Renal cortex interstitium (tissue), 11 donors: Measurements from ENCODE around the gene EID3. TPM values are rescaled to one million over a fixed set of nuclear protein-coding genes. Genes with fewer than 3 reads are reported as not detected.
"Not testable (repeated sequence)": the region's sequence is repeated elsewhere in the genome, so short reads cannot be mapped to it uniquely, and the experiment has no call there.

ENCODE experiments used
- DNase-seq, 11 donors: peaks; one replicate each; pipeline ENCODE4 v3.0.0-alpha.2; 2013; ENCODE audit warnings: low read depth in 9 of 11, low spot score in 4 of 11; ENCODE audit errors: extremely low read depth in 1 of 11
- polyA plus RNA-seq, 3 donors: library from polyadenylated mRNA; unstranded; fragments of 120-200 nt; gene quantifications; one replicate each; pipeline ENCODE4 v1.2.1, GENCODE V29; 2013; ENCODE audit not compliant: insufficient read length in 3 of 3

EID3 gene
- polyA plus RNA-seq, 3 donors = 3.9 to 4.9 (median 4.1) TPM

DNA sequence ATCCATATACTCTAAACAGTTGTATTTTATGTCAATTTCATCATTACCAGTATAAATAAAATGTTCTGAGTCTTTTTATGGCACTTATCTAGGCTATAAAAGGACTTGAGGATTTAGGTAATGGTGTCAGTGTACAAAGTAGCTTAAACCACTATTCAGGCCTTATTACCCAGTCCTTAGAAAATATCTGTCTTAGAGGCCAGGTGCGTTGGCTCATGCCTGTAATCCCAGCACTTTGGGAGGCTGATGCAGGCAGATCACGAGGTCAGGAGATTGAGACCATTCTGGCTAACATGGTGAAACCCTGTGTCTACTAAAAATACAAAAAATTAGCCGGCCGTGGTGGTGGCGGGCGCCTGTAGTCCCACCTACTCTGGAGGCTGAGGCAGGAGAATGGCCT lies 24.7 kb downstream of the EID3 start:
- DNase-seq = not testable (repeated sequence)

- no peak for DNase-seq
Measured at GRCh38 chr12:104328790-104329189, 25.3 kb downstream of the EID3 start.

DNA sequence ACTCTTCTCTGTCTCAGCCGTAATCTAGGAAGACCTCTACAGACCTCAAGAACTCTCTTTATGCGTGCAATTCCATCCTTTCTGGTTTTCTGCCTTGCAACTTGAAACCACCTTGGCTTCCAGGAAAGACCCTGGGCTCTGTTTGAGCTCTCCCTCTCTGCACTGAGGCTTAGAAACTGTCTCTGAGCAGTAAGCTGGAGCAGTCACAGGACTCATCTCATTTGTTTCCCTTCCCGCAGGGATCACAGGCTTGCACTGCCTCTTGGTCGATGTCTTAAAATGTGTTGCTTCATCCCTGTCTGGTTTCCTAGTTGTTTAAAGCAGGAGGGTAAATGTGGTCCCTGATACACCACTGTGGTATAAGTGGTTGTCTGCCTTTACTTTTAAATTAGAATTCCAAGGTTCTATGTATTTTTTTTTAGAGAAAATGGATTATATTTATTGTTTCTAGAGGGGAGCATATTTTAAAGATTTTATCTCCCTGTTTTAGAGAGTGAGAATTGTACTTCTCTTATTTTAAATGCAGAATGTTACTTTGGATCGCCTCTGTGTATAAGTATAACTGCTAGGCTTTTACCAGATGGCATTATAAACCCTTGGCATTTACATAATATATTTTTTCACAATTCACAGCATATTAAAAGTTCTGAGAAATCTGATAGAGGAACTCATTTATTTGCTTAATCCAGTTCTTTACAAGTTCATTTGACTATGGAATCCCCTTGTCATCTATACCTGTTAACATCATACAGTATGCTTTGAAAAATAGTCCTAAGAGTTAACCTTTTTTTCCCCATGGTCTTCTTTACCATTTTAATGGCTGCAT lies 26.4 kb downstream of the EID3 start:
- DNase-seq = no peak

- no peak for DNase-seq
Measured at GRCh38 chr12:104331376-104331775, 27.8 kb downstream of the EID3 start.

- not testable (repeated sequence) for DNase-seq
Measured at GRCh38 chr12:104332273-104332672, 28.7 kb downstream of the EID3 start.

- DNase-seq = no peak
Measured at GRCh38 chr12:104333692-104334255, 30.2 kb downstream of the EID3 start.

DNA sequence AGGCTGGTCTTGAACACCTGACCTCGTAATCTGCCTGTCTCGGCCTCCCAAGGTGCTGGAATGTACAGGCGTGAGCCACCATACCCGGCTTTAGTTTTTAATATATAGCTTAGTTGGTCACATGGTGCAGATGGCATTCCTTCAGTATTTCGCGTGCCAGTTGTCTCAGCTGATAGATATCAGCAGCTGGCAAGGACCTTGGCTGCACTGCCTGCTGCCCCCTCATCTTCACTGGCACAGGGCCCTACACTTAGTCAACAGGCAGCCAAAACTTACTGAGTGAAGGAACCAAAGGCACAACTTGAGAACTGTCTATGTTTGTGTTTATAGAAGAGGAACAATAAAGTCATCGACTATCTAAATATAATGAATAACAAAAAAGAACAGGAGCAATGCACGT lies 31.0 kb downstream of the EID3 start:
- DNase-seq = no peak

- DNase-seq = no peak
Measured at GRCh38 chr12:104336115-104336514, 32.6 kb downstream of the EID3 start.

GRCh38 chr12:104337030-104337558 lies 33.6 kb downstream of the EID3 start:
- no peak for DNase-seq

GRCh38 chr12:104339663-104340062 lies 36.1 kb downstream of the EID3 start:
- DNase-seq = no peak

- no peak for DNase-seq
Measured at GRCh38 chr12:104340177-104340576, 36.6 kb downstream of the EID3 start.

GRCh38 chr12:104340925-104341611 lies 37.5 kb downstream of the EID3 start:
- DNase-seq = no peak

- no peak for DNase-seq
Measured at GRCh38 chr12:104342147-104342546, 38.6 kb downstream of the EID3 start.

- DNase-seq = no peak
Measured at GRCh38 chr12:104342635-104343249, 39.2 kb downstream of the EID3 start.

DNA sequence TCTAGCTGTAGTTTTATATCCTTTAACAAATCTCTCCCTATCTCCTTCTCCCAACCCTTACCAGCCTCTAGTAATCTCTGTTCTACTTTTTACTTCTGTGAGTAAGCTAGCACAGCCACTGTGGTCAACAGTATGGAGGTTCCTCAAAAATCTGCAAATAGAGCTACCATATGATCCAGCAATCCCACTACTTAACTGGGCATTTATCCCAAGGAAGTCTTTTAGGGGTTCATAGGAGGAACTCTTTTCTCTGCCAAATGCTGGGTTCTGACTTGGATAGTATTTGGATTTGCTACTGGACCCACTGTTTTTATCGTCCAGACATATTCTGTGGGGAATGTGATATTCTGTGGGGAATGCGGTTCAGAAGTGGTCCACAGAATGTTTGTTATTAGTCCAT lies 41.1 kb downstream of the EID3 start:
- no peak for DNase-seq

- no peak for DNase-seq
Measured at GRCh38 chr12:104345234-104346066, 41.9 kb downstream of the EID3 start.

- DNase-seq = no peak
Measured at GRCh38 chr12:104347374-104348075, 44.0 kb downstream of the EID3 start.
